ENCODE data around the gene MAD1L1.

The MAD1L1 gene

DNA sequence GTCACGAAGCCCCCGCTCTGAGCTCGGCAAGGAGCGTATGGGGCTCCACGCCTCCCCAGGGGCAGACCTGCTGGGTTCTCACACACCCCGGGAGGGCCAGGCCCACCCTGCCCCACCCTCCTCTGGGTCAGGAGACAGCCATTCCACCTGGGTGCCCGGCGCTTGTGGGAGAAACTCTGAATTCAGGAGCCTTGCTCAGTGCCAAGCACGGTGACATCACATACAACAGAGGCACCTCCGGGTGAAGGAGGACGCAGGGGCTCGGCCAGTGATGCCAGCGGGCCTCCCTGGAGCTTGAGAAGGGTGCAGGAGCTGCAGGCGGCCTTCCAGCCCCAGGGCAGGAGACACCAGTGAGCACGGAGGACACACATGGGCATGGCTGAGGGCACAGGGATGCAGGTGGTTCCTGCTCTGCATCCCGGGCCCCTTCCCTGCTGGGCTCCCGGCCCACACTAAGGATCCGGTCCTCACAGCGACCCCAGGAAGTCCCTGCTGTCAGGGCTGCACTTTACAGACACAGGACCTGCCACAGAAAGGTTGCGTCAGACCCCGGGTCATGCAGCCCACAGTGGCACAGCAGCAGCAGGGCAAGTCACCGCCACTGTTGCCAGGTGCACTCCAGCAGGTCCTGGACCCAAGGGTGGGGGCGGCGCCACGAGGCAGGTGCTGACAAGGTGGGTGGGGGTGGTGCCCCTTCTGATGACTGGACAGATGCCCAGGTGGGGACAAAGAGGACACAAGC, 108.0 kb downstream of the MAD1L1 start:
- H3K9ac ChIP-seq: no peak overlapping the region
- H3K4me3 ChIP-seq (IDR thresholded peaks at IDR 0.05; ENCODE audit: insufficient read depth, low read depth, low read length): no peak overlapping the region
- H4K20me1 ChIP-seq (ENCODE audit: insufficient read depth): no peaks in the 10 kb centered on the region
- no peak overlapping the region for H3K4me2 ChIP-seq
- no peak overlapping the region for H3K27ac ChIP-seq
- no peaks in the 10 kb centered on the region for H3K4me1 ChIP-seq (ENCODE audit: low read depth, poor library complexity, severe bottlenecking)
- no peaks in the 10 kb centered on the region for H3K27me3 ChIP-seq (ENCODE audit: insufficient read depth, low read depth)
- no peaks in the 10 kb centered on the region for H3K36me3 ChIP-seq (ENCODE audit: insufficient read depth)
- no peak overlapping the region for H2AFZ ChIP-seq (ENCODE audit: low read depth)
- TF ChIP-seq, protein P1, sequence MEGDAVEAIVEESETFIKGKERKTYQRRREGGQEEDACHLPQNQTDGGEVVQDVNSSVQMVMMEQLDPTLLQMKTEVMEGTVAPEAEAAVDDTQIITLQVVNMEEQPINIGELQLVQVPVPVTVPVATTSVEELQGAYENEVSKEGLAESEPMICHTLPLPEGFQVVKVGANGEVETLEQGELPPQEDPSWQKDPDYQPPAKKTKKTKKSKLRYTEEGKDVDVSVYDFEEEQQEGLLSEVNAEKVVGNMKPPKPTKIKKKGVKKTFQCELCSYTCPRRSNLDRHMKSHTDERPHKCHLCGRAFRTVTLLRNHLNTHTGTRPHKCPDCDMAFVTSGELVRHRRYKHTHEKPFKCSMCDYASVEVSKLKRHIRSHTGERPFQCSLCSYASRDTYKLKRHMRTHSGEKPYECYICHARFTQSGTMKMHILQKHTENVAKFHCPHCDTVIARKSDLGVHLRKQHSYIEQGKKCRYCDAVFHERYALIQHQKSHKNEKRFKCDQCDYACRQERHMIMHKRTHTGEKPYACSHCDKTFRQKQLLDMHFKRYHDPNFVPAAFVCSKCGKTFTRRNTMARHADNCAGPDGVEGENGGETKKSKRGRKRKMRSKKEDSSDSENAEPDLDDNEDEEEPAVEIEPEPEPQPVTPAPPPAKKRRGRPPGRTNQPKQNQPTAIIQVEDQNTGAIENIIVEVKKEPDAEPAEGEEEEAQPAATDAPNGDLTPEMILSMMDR (conservative IDR thresholded peaks at IDR 0.05; ENCODE audit: low read depth, low read length): no peak
- H3K79me2 ChIP-seq (ENCODE audit: insufficient read depth, low read depth): no peaks in the 10 kb centered on the region

- H3K4me3 ChIP-seq (IDR thresholded peaks at IDR 0.05; ENCODE audit: insufficient read depth, low read depth, low read length): no peak overlapping the region
- H2AFZ ChIP-seq (ENCODE audit: low read depth): no peak overlapping the region
- no peaks in the 10 kb centered on the region for H3K79me2 ChIP-seq (ENCODE audit: insufficient read depth, low read depth)
- no peaks in the 10 kb centered on the region for H3K27me3 ChIP-seq (ENCODE audit: insufficient read depth, low read depth)
- H3K36me3 ChIP-seq (ENCODE audit: insufficient read depth): no peaks in the 10 kb centered on the region
- H3K9ac ChIP-seq: no peak overlapping the region
- TF ChIP-seq, protein P1 (conservative IDR thresholded peaks at IDR 0.05; ENCODE audit: low read depth, low read length): no peak
- H3K4me2 ChIP-seq: no peak overlapping the region
- H3K27ac ChIP-seq: no peak overlapping the region
- no peaks in the 10 kb centered on the region for H4K20me1 ChIP-seq (ENCODE audit: insufficient read depth)
- no peaks in the 10 kb centered on the region for H3K4me1 ChIP-seq (ENCODE audit: low read depth, poor library complexity, severe bottlenecking)
Observed at GRCh38 chr7:2123916-2124315, 108.8 kb downstream of the MAD1L1 start.

DNA sequence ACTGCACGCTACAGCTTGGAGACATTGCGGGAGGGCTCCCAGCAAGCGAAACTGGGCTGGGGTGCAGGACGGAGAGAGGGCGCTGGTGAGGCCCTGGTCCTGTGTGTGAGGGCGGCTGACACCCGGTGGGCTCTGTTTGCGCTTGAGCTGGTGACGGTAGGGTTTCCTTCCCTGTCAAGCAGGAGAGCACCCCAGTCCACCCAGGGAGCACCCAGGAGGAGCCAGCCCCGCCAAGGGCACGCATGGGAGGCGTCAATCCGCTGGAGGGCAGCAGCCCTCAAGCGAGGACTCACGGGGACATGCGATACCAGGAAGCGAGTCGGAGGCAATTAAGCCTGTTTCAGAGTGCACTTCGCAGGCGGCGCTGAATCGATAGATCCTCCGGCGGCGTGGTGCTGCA, 109.4 kb downstream of the MAD1L1 start:
- TF ChIP-seq, protein P1 (conservative IDR thresholded peaks at IDR 0.05; ENCODE audit: low read depth, low read length): no peak
- Histone ChIP-seq H3K36me3 (ENCODE audit: insufficient read depth) (no peaks in the 10 kb centered on the region), H3K4me2 (no peak overlapping the region), H4K20me1 (ENCODE audit: insufficient read depth) (no peaks in the 10 kb centered on the region), H3K79me2 (ENCODE audit: insufficient read depth, low read depth) (no peaks in the 10 kb centered on the region), H2AFZ (ENCODE audit: low read depth) (no peak overlapping the region), H3K9ac (no peak overlapping the region), H3K27ac (no peak overlapping the region), H3K27me3 (ENCODE audit: insufficient read depth, low read depth) (no peaks in the 10 kb centered on the region), H3K4me1 (ENCODE audit: low read depth, poor library complexity, severe bottlenecking) (no peaks in the 10 kb centered on the region), H3K4me3 (IDR thresholded peaks at IDR 0.05; ENCODE audit: insufficient read depth, low read depth, low read length) (no peak overlapping the region)

- Histone ChIP-seq H3K4me2 (no peak overlapping the region), H3K27ac (no peak overlapping the region), H2AFZ (ENCODE audit: low read depth) (no peak overlapping the region), H3K4me3 (IDR thresholded peaks at IDR 0.05; ENCODE audit: insufficient read depth, low read depth, low read length) (no peak overlapping the region), H3K36me3 (ENCODE audit: insufficient read depth) (no peaks in the 10 kb centered on the region), H3K9ac (no peak overlapping the region), H3K79me2 (ENCODE audit: insufficient read depth, low read depth) (no peaks in the 10 kb centered on the region), H3K4me1 (ENCODE audit: low read depth, poor library complexity, severe bottlenecking) (no peaks in the 10 kb centered on the region), H4K20me1 (ENCODE audit: insufficient read depth) (no peaks in the 10 kb centered on the region), H3K27me3 (ENCODE audit: insufficient read depth, low read depth) (no peaks in the 10 kb centered on the region)
- TF ChIP-seq, protein P1 (conservative IDR thresholded peaks at IDR 0.05; ENCODE audit: low read depth, low read length): no peak
Observed at GRCh38 chr7:2122651-2123050, 110.1 kb downstream of the MAD1L1 start.
